Measurements from ENCODE around the gene MYH7.
"Not testable (repeated sequence)": the region's sequence is repeated elsewhere in the genome, so short reads cannot be mapped to it uniquely, and the experiment has no call there.

Gene MYH7

DNA sequence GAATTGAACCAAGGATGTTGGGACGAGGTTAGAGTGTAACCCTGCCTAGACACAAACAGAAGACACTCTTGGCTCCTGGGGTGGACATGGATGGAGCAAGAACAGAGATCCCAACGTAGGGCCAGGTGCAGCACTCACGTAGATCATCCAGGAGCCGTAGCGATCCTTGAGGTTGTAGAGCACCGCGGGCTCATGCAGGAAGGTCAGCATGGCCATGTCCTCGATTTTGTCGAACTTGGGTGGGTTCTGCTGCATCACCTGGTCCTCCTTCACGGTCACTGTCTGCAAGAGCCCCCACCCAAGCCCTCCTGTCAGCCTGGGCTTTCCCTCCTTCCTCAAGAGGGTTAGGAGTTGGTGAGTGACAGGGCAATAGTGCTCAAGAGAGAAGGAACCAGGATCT, 2.5 kb downstream of the MYH7 start:
- TF ChIP-seq CTCF (conservative IDR thresholded peaks at IDR 0.05), result no peak
- TF ChIP-seq ZFX (IDR thresholded peaks at IDR 0.05), result no peak
- H3K27ac ChIP-seq, result no peak overlapping the region

DNA sequence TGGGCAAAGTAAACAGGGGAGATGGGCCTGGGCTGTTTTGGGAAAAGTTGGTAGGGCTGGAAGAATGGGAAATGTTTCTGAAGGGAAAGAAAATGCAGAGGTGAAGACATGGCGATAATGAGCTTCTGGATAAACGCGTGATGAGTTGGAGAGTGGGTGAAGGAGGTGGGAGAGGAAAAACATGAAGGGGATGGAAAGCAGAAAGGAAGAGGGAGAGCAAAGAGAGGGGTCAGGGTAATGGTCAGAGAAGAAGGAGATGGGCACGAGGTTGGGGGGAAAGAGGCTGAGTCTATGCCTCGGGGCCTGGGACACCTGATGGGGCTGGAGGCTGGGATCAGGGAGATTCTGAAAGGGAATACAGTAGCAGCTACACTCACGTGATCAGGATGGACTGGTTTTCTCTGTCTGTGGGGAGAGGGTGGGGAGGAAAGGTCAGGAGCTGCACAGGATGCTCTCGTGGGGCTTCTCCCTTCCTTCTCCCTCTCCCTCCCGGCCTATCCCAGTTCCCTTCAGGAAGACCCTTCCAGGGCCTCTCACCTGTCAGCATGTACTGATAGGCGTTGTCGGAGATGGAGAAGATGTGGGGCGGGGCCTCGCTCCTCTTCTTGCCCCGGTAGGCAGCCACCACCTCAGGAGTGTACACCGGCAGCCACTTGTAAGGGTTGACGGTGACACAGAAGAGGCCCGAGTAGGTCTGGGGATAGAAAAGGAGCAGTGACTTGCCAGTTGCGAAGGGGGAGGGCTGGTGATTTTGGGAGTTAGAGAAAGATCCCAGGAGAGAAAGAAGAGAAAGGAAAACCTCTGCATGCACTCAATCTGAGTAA, 3.1 kb downstream of the MYH7 start:
- TF ChIP-seq CTCF (conservative IDR thresholded peaks at IDR 0.05) (no peak), ZFX (IDR thresholded peaks at IDR 0.05) (no peak)
- H3K27ac ChIP-seq, result no peak overlapping the region

GRCh38 chr14:23431486-23431885, 4.0 kb downstream of the MYH7 start:
- no peak overlapping the region for H3K27ac ChIP-seq
- TF ChIP-seq ZFX (IDR thresholded peaks at IDR 0.05), result no peak
- TF ChIP-seq CTCF (conservative IDR thresholded peaks at IDR 0.05), result no peak

- no peak for TF ChIP-seq ZFX (IDR thresholded peaks at IDR 0.05)
- no peak for TF ChIP-seq CTCF (conservative IDR thresholded peaks at IDR 0.05)
- no peak overlapping the region for H3K27ac ChIP-seq
These were observed 4.8 kb downstream of the MYH7 start for GRCh38 chr14:23430723-23431085.

DNA sequence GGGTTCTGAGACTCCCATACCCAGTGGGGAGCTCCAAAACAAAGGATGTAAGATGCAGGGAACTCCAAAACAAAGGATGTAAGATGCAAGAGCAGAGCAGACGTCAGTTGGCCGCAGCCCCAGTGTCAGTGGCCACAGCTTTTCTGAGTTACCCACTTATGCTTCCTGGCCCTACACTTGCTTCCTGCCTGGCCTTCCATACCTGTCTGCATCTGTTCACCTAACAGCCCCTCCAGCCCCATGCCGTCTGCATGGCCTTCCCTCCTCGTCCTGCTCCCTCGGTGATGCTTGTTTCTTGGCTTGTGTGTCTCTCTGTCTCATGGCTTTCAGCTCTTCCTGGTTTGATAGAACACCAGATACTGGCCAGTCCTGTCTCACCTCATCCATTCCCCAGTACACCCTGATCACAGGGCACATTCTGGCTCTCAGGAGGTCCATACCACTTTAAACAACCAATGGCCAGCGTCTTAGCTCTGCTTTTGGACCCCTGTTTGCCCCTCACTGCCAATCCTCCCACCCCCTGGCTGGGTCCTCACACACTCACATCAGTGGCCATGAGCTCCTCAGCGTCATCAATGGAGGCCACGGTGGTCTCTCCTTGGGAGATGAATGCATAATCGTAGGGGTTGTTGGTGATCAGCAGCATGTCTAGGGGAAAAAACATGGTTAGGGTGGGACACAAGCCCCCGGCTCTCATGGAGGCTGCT, 5.3 kb downstream of the MYH7 start:
- no peak for TF ChIP-seq CTCF (conservative IDR thresholded peaks at IDR 0.05)
- no peak for TF ChIP-seq ZFX (IDR thresholded peaks at IDR 0.05)

GRCh38 chr14:23428686-23429495, 6.6 kb downstream of the MYH7 start:
- no peak overlapping the region for H3K27ac ChIP-seq
- TF ChIP-seq ZFX (IDR thresholded peaks at IDR 0.05) (no peak), CTCF (conservative IDR thresholded peaks at IDR 0.05) (no peak)

More for the DNA sequence above, 5.3 kb downstream of the MYH7 start:
- H3K27ac ChIP-seq, result no peak overlapping the region

DNA sequence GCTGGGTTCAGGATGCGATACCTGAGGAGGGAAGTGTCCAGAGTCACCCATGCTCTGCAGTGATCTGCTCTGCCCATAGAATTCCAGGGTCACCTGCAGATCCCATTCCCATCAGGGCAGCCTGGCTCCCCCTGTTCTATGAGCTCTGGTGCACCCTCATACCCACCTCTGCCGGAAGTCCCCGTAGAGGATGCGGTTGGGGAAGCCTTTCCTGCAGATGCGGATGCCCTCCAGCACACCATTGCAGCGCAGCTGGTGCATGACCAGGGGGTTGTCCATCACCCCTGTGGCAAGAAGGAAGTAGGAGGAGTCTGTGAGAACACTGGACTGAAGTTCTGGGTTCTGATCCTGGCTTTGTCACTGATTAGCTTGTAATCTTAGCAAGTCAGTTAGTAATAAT, 9.7 kb downstream of the MYH7 start:
- H3K27ac ChIP-seq, result not testable (repeated sequence)

Data from C4-2B (cell line).